ENCODE results near the gene PLD5.

The PLD5 gene

GRCh38 chr1:242239398-242239797 is 285.1 kb downstream of the PLD5 start:
- Histone ChIP-seq H3K27me3 (ENCODE audit: insufficient read depth, low read length) (no peaks in the 10 kb centered on the region), H3K27ac (ENCODE audit: low read depth, low read length, poor library complexity, severe bottlenecking) (no peak overlapping the region), H3K4me1 (ENCODE audit: insufficient read depth, low read length, severe bottlenecking) (no peaks in the 10 kb centered on the region), H3K36me3 (ENCODE audit: insufficient read depth, low read length) (no peaks in the 10 kb centered on the region), H3K9ac (ENCODE audit: low read length) (no peak overlapping the region), H3F3A (ENCODE audit: insufficient read depth, low read length) (no peaks in the 10 kb centered on the region), H3K4me2 (ENCODE audit: low read length) (no peak overlapping the region), H3K9me3 (ENCODE audit: low read length) (no peaks in the 10 kb centered on the region), H3K9me2 (ENCODE audit: low read depth, low read length) (no peaks in the 10 kb centered on the region), H4K20me1 (ENCODE audit: insufficient read depth, low read length) (no peaks in the 10 kb centered on the region), H3K4me3 (ENCODE audit: low read depth, low read length, poor library complexity, severe bottlenecking) (no peak overlapping the region), H3K79me2 (ENCODE audit: insufficient read depth, low read length) (no peaks in the 10 kb centered on the region), H2AFZ (ENCODE audit: low read length) (no peak overlapping the region)
- TF ChIP-seq CTCF (IDR thresholded peaks at IDR 0.05; ENCODE audit: low read length): no peak
- TF ChIP-seq EZH2 (IDR thresholded peaks at IDR 0.05; ENCODE audit: borderline replicate concordance, low read length): no peak

GRCh38 chr1:242237051-242237450 is 287.4 kb downstream of the PLD5 start:
- Histone ChIP-seq H3K4me3 (ENCODE audit: low read depth, low read length, poor library complexity, severe bottlenecking) (no peak overlapping the region), H3K9me3 (ENCODE audit: low read length) (no peaks in the 10 kb centered on the region), H3K9ac (ENCODE audit: low read length) (no peak overlapping the region), H3K79me2 (ENCODE audit: insufficient read depth, low read length) (no peaks in the 10 kb centered on the region), H3K27me3 (ENCODE audit: insufficient read depth, low read length) (no peaks in the 10 kb centered on the region), H2AFZ (ENCODE audit: low read length) (no peak overlapping the region), H3K36me3 (ENCODE audit: insufficient read depth, low read length) (no peaks in the 10 kb centered on the region), H3F3A (ENCODE audit: insufficient read depth, low read length) (no peaks in the 10 kb centered on the region), H4K20me1 (ENCODE audit: insufficient read depth, low read length) (no peaks in the 10 kb centered on the region), H3K27ac (ENCODE audit: low read depth, low read length, poor library complexity, severe bottlenecking) (no peak overlapping the region), H3K9me2 (ENCODE audit: low read depth, low read length) (no peaks in the 10 kb centered on the region), H3K4me1 (ENCODE audit: insufficient read depth, low read length, severe bottlenecking) (no peaks in the 10 kb centered on the region), H3K4me2 (ENCODE audit: low read length) (no peak overlapping the region)
- TF ChIP-seq EZH2 (IDR thresholded peaks at IDR 0.05; ENCODE audit: borderline replicate concordance, low read length): no peak
- TF ChIP-seq CTCF (IDR thresholded peaks at IDR 0.05; ENCODE audit: low read length): no peak

GRCh38 chr1:242228991-242229390 is 295.5 kb downstream of the PLD5 start:
- no peaks in the 10 kb centered on the region for H3K9me3 ChIP-seq (ENCODE audit: low read length)
- no peak for TF ChIP-seq EZH2 (IDR thresholded peaks at IDR 0.05; ENCODE audit: borderline replicate concordance, low read length)
- no peak for TF ChIP-seq CTCF (IDR thresholded peaks at IDR 0.05; ENCODE audit: low read length)
- H3F3A ChIP-seq (ENCODE audit: insufficient read depth, low read length): no peaks in the 10 kb centered on the region
- no peak overlapping the region for H3K4me3 ChIP-seq (ENCODE audit: low read depth, low read length, poor library complexity, severe bottlenecking)
- no peaks in the 10 kb centered on the region for H3K27me3 ChIP-seq (ENCODE audit: insufficient read depth, low read length)
- H3K9ac ChIP-seq (ENCODE audit: low read length): no peak overlapping the region
- H3K27ac ChIP-seq (ENCODE audit: low read depth, low read length, poor library complexity, severe bottlenecking): no peak overlapping the region
- no peak overlapping the region for H2AFZ ChIP-seq (ENCODE audit: low read length)
- no peaks in the 10 kb centered on the region for H3K36me3 ChIP-seq (ENCODE audit: insufficient read depth, low read length)
- no peaks in the 10 kb centered on the region for H3K4me1 ChIP-seq (ENCODE audit: insufficient read depth, low read length, severe bottlenecking)
- H4K20me1 ChIP-seq (ENCODE audit: insufficient read depth, low read length): no peaks in the 10 kb centered on the region
- H3K4me2 ChIP-seq (ENCODE audit: low read length): no peak overlapping the region
- no peaks in the 10 kb centered on the region for H3K9me2 ChIP-seq (ENCODE audit: low read depth, low read length)
- H3K79me2 ChIP-seq (ENCODE audit: insufficient read depth, low read length): no peaks in the 10 kb centered on the region

Data from OCI-LY1 (cell line).